GM12891 (cell line): ENCODE measurements around the gene GPC6.

Experiments used
- PAX5 ChIP-seq: IDR thresholded peaks from 2 replicates; pipeline ENCODE4 v1.6.1; 2011; ENCODE audit warnings: low read length, moderate library complexity, mild to moderate bottlenecking; ENCODE audit not compliant: insufficient read depth, severe bottlenecking
- POLR2A ChIP-seq: IDR thresholded peaks from 2 replicates; pipeline ENCODE4 v1.6.1; 2011; ENCODE audit warnings: low read depth, low read length, control low read depth
- POLR2AphosphoS5 ChIP-seq: IDR thresholded peaks from 2 replicates; pipeline ENCODE4 v1.6.1; 2011; ENCODE audit warnings: low read depth, low read length, control low read depth
- POU2F2 ChIP-seq: IDR thresholded peaks from 2 replicates; pipeline ENCODE4 v1.6.1; 2011; ENCODE audit warnings: low read depth, mild to moderate bottlenecking, control low read depth, low read length, moderate library complexity
- SPI1 ChIP-seq: IDR thresholded peaks from 2 replicates; pipeline ENCODE4 v1.6.1; 2011; ENCODE audit warnings: low read depth, low read length, control low read depth
- TAF1 ChIP-seq: IDR thresholded peaks from 2 replicates; pipeline ENCODE4 v1.6.1; 2011; ENCODE audit warnings: low read depth, low read length, control low read depth

DNA sequence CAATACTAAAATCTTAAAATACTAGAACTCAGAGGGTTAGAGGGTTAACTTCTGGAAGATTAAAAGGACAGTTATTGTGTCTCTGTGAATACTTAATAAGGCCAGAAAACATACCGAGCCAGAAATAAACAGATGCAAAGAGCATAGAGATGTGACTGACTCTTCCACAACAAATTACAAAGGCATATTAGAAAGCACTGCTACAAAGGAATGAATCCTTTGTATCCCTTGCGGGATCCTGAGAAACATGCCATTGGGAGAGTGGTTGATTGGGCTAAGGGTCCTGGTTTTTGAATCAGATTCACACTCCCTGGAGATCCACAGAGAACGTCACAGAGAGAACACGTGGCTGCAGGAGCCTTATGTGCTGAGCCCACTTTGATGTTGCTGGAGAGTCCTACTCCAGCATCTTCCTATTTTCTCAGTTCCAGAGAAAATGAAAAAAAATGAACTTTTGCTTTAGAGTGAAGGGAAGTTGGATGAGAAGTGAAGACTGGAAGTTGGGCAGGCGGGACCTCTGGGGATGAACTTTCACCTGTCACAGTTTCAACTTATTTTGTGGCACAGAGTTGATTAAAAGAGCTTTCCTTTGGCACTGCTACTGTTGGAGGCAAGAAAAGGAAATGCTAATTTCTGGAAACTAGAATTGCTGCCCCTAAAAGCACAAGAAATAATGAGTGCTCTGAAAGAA is 943.0 kb downstream of the GPC6 start:
- no peak for TF ChIP-seq SPI1
- TF ChIP-seq POLR2A: no peak
- TF ChIP-seq POLR2AphosphoS5: no peak
- no peak for TF ChIP-seq TAF1
- TF ChIP-seq PAX5: no peak
- no peak for TF ChIP-seq POU2F2
